ENCODE measurements around the gene CARD8.
"Not testable (repeated sequence)": the region's sequence is repeated elsewhere in the genome, so short reads cannot be mapped to it uniquely, and the experiment has no call there.

Gene CARD8

DNA sequence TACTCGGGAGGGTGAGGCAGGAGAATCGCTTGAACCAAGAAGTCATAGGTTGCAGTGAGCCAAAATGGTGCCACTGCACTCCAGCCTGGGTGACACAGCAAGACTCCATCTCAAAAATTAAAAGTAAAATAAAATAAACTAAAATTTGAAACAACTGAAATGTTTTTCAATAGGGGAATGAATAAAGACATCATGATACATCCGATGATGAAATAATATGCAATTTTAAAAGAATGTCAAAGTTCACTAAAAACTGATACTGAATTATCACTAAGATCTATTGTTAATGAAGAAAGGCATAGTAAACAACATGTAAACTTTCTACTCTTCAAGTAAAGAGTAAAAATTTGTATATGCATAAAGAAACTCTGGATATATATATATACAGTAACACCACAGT lies 8.5 kb downstream of the CARD8 start:
- DNase-seq (ENCODE audit: extremely low read depth, low read depth), result no peak
- TF ChIP-seq, protein P1, sequence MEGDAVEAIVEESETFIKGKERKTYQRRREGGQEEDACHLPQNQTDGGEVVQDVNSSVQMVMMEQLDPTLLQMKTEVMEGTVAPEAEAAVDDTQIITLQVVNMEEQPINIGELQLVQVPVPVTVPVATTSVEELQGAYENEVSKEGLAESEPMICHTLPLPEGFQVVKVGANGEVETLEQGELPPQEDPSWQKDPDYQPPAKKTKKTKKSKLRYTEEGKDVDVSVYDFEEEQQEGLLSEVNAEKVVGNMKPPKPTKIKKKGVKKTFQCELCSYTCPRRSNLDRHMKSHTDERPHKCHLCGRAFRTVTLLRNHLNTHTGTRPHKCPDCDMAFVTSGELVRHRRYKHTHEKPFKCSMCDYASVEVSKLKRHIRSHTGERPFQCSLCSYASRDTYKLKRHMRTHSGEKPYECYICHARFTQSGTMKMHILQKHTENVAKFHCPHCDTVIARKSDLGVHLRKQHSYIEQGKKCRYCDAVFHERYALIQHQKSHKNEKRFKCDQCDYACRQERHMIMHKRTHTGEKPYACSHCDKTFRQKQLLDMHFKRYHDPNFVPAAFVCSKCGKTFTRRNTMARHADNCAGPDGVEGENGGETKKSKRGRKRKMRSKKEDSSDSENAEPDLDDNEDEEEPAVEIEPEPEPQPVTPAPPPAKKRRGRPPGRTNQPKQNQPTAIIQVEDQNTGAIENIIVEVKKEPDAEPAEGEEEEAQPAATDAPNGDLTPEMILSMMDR (IDR thresholded peaks at IDR 0.05; ENCODE audit: low read depth, low read length), result no peak

DNA sequence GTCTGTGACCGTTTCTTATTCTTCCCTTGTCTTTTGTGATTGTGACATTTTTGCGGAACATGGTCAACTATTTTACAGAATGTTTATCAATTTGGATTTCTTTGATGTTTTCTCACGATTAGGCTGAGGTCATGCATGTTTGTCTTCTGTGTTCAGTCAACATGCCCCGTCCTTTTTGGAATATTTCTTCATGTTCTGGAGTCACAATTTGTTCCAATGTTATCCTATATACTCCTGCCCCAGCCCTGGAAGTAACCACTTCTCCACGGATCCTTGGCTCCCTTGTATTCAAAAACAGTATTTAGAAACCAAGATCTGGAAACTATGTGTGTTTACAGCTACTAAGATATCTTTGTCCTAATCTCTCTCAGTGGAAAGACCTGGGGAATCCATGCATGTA lies 9.6 kb downstream of the CARD8 start:
- no peak for DNase-seq (ENCODE audit: extremely low read depth, low read depth)
- TF ChIP-seq, protein P1 (IDR thresholded peaks at IDR 0.05; ENCODE audit: low read depth, low read length), result no peak

DNA sequence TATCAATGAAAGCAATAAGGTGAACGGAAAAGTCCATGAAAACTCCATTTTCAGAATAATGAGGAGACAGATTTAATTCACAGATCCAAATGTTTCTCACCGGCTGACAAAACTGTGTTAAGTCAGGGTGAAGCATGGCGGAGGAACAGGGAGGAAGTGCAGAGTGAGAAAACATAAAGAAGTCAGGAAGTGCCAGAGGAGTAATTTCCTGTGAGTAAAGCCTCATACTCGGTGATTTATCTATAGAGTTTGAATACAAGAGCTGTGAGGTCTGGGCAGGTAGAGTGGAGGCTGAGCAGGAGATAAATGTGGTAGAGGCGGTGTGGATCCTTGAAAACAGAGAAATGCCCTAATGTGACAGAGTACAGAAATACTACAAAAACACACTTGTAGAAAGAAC lies 11.4 kb downstream of the CARD8 start:
- TF ChIP-seq, protein P1 (IDR thresholded peaks at IDR 0.05; ENCODE audit: low read depth, low read length), result no peak
- DNase-seq (ENCODE audit: extremely low read depth, low read depth), result no peak

DNA sequence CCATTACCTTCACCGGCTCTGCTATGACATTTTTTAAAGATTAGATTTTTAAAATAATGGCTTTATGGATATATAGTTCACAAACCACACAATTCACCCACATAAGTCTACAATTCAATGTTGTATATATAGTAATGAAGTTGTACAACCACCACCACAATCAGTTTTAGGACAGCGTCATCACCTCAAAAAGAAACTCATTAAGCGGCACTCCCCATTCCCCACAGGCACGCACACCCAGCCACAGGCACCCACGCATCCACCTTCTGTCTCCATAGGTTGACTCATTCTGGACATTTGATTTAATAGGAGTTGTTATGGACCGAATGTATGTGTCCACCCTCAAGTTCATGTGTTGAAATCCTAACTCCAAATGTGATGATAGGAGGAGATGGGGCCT lies 13.9 kb downstream of the CARD8 start:
- DNase-seq (ENCODE audit: extremely low read depth, low read depth), result not testable (repeated sequence)

DNA sequence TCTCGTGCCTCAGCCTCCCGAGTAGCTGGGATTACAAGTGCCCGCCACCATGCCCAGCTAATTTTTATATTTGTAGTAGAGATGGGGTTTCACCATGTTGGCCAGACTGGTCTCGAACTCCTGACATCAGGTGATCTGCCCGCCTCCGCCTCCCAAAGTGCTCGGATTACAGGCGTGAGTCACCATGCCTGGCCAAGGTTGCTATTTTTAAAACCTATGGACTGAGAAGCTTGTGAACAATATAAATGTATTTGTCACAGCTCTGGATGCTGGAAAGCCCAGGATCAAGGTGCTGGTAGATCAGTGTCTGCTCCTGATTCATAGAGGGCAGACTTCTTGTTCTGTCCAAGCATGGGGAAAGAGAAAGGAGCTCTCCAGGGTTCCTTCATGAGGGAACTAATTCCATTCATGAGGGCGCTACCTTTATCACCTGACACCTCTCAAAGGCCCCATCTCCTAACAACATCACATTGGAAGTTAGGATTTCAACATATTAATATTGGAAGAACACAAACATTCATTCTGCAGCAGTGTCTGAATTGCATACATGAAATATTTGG lies 16.1 kb downstream of the CARD8 start:
- DNase-seq (ENCODE audit: extremely low read depth, low read depth), result no peak
- TF ChIP-seq, protein P1 (IDR thresholded peaks at IDR 0.05; ENCODE audit: low read depth, low read length), result no peak

DNA sequence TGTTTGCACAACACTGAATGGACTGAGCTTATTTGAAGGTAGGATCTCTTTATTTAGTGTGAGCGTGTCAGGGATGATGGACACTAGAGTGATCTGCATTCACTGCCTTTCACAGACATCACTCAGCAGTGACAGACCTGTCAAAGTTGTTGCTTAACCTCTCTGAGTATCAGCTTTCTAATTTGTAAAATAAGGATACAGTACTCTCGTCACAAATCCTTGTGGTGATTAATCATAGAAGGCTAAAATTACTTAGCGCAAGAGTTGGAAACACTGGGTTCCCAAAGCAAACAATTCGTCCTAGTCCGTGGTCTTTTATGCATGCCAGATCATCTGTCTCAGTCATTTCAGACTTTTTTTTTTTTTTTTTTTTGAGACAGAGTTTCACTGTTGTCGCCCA lies 16.6 kb downstream of the CARD8 start:
- DNase-seq (ENCODE audit: extremely low read depth, low read depth), result no peak
- TF ChIP-seq, protein P1 (IDR thresholded peaks at IDR 0.05; ENCODE audit: low read depth, low read length), result no peak

DNA sequence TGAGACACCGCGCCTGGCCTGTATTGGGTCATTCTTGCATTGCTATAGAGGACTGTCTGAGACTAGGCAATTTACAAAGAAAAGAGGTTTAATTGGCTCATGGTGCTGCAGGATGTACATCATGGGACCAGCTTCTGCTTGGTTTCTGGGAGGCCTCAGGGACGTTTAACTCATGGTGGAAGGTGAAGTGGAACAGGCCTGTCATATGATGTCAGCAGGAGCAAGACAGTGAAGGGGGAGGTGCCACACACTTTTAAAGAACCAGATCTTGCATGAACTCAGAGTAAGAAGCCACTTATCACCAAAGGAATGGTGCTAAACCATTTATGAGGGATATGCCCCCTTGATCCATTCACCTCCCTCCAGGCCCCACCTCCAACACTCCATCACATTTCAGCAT lies 18.7 kb downstream of the CARD8 start:
- TF ChIP-seq, protein P1 (IDR thresholded peaks at IDR 0.05; ENCODE audit: low read depth, low read length), result no peak
- no peak for DNase-seq (ENCODE audit: extremely low read depth, low read depth)

DNA sequence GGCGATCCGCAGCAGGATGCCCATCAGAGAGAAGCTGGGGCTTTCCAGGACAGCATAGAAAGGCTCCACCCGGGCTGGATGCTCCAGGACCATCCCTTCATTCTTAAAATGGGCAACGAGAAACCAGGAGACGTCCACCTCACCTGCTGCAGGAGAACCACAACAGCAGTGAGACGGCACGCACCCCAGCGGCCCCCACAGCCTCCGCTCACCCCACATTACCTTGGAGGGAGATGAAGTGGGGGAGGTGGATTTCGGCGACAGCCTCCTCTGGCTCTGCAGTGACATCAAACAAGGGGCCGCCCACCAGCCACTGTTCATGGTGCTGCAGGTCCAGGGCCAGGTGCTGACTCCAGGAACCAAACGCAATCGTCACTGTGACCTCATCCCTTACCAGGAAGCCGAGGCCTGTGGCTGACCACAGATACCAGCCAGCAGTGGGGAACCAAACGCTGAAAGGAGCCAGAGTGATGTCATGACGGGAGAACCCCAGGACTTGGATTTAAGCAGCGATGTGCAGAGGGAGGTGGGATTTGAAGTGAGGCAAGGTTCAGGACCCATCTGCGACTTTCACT lies 25.1 kb downstream of the CARD8 start:
- TF ChIP-seq, protein P1 (IDR thresholded peaks at IDR 0.05; ENCODE audit: low read depth, low read length), result no peak
- no peak for DNase-seq (ENCODE audit: extremely low read depth, low read depth)

Measured in AG09319 (cell line).